K562 (cell line): Measurements from ENCODE around the gene GRIK1. TPM values are rescaled to one million over a fixed set of nuclear protein-coding genes. Genes with fewer than 3 reads are reported as not detected.

Experiments used
- ATAC-seq: fragments of 200-7000 bp; cut with Tn5 transposase; 3 replicates; pipeline ENCODE4 v1.9.1; 2020; ENCODE audit warnings: moderate library complexity
- BruUV-seq: library from RNA; stranded (reverse); fragments of 400-500 nt; replicated peaks from 2 replicates; lab custom pipeline; 2021; lab: Mats Ljungman, UMichigan
- CTCF ChIA-PET: fragments of 300-600 bp; formaldehyde crosslinking; extraction: SDS; loops from one replicate; lab custom pipeline; 2021; ENCODE audit warnings: low intra/inter-chr PET ratio; lab: Yijun Ruan, JAX
- POLR2A ChIA-PET: fragments of 300-600, 350-650 bp; sonication (Branson Sonifier 250); formaldehyde crosslinking; extraction: SDS; loops from one replicate; lab custom pipeline; 2021; ENCODE audit warnings: antibody characterized with exemption, inconsistent platforms; lab: Yijun Ruan, JAX
- DNase-seq, 4 experiments: peaks; one replicate each; pipeline versions ENCODE4 v3.0.0 to v3.0.0-alpha.2; 2011 to 2018; ENCODE audit warnings: low spot score in 3 of 4, mixed read lengths in 3 of 4; ENCODE audit errors: extremely low read depth in 1 of 4
- FAIRE-seq: peaks from 2 replicates; lab custom pipeline; 2011; peaks lifted over from hg19 to GRCh38; lab: Jason Lieb, UNC
- H2AFZ ChIP-seq: 2 replicates; pipeline ENCODE4 v1.6.0; 2011; ENCODE audit warnings: low read depth, low read length, control low read depth, inconsistent platforms
- H3K27ac ChIP-seq: fragments of 200-600 bp; 3 replicates; pipeline ENCODE4 v1.8.0; 2011; ENCODE audit warnings: low read depth, mild to moderate bottlenecking, control low read depth, inconsistent platforms, low read length, moderate library complexity, mixed read lengths; ENCODE audit errors: extremely low read depth
- H3K27me3 ChIP-seq, 2 experiments: fragments of 300-600 bp in 1 of 2; 2 replicates in 1 of 2; 3 replicates in 1 of 2; pipeline versions ENCODE4 v1.6.0 to v1.8.0; 2011; ENCODE audit warnings: inconsistent platforms in 2 of 2, low read length in 2 of 2, mild to moderate bottlenecking in 1 of 2, mixed read lengths in 1 of 2, moderate library complexity in 1 of 2; ENCODE audit not compliant: control insufficient read depth in 2 of 2, insufficient read depth in 2 of 2
- H3K36me3 ChIP-seq: fragments of 300-600 bp; 3 replicates; pipeline ENCODE4 v1.8.0; 2011; ENCODE audit warnings: mild to moderate bottlenecking, low read length, inconsistent platforms; ENCODE audit not compliant: control insufficient read depth, insufficient read depth
- H3K4me1 ChIP-seq, 2 experiments: fragments of 200-600 bp in 1 of 2; replicated peaks in 1 of 2; 2 replicates in 1 of 2; 3 replicates in 1 of 2; pipeline versions ENCODE4 v1.5.1 to v1.8.0; 2011; ENCODE audit warnings: inconsistent platforms in 2 of 2, low read length in 2 of 2, mild to moderate bottlenecking in 1 of 2, mixed read lengths in 1 of 2, moderate library complexity in 1 of 2; ENCODE audit not compliant: control insufficient read depth in 2 of 2, insufficient read depth in 2 of 2
- H3K4me2 ChIP-seq: 2 replicates; pipeline ENCODE4 v1.6.1; 2011; ENCODE audit warnings: low read length, control low read depth, inconsistent platforms, mixed read lengths; ENCODE audit not compliant: insufficient read depth
- H3K4me3 ChIP-seq: fragments of 200-600 bp; sonication (generic), shearing (Covaris generic); 2 replicates; pipeline ENCODE4 v1.5.1; 2016; ENCODE audit warnings: control low read depth, inconsistent platforms
- H3K79me2 ChIP-seq: fragments of 200-600 bp; 3 replicates; pipeline ENCODE4 v1.8.0; 2011; ENCODE audit warnings: low read length, inconsistent platforms; ENCODE audit not compliant: control insufficient read depth, insufficient read depth
- H3K9ac ChIP-seq, 2 experiments: 2 replicates each; pipeline versions ENCODE4 v1.6.0 to v1.6.1; 2011; ENCODE audit warnings: low read depth in 2 of 2, low read length in 2 of 2, control low read depth in 1 of 2, inconsistent platforms in 1 of 2, mild to moderate bottlenecking in 1 of 2, mixed read lengths in 1 of 2; ENCODE audit not compliant: insufficient read depth in 1 of 2
- H3K9me1 ChIP-seq: one replicate; pipeline ENCODE4 v1.6.0; 2011; ENCODE audit warnings: inconsistent platforms, mild to moderate bottlenecking, low read length, moderate library complexity; ENCODE audit not compliant: control insufficient read depth, insufficient read depth
- H3K9me3 ChIP-seq: replicated peaks from 2 replicates; pipeline ENCODE4 v1.5.1; 2011; ENCODE audit warnings: low read depth, low read length, inconsistent platforms; ENCODE audit not compliant: control insufficient read depth, insufficient read depth
- H4K20me1 ChIP-seq: replicated peaks from 2 replicates; pipeline ENCODE4 v1.6.1; 2011; ENCODE audit warnings: low read length, inconsistent platforms, mixed read lengths; ENCODE audit not compliant: control insufficient read depth, insufficient read depth
- ASH1L ChIP-seq: fragments of 450-650 bp; IDR thresholded peaks from 2 replicates; pipeline ENCODE4 v1.6.1; 2018; ENCODE audit warnings: borderline replicate concordance, mild to moderate bottlenecking, low read depth; ENCODE audit not compliant: partially characterized antibody
- CHD2 ChIP-seq: IDR thresholded peaks from 2 replicates; pipeline ENCODE4 v1.6.1; 2011; ENCODE audit warnings: low read depth, low read length
- DNMT1 ChIP-seq: fragments of 450-650 bp; IDR thresholded peaks from 2 replicates; pipeline ENCODE4 v1.6.1; 2016; ENCODE audit warnings: antibody characterized with exemption, mild to moderate bottlenecking
- E2F3 ChIP-seq: fragments of 250-450 bp; sonication (Bioruptor Pico); IDR thresholded peaks from 2 replicates; pipeline ENCODE4 v1.4.0; 2020; ENCODE audit warnings: mild to moderate bottlenecking
- HBP1 ChIP-seq: fragments of 450-650 bp; formaldehyde crosslinking; IDR thresholded peaks from 2 replicates; pipeline ENCODE4 v1.4.0; 2022; ENCODE audit warnings: missing genetic modification characterization
- KDM1A ChIP-seq, 2 experiments: fragments of 450-650 bp; IDR thresholded peaks; 2 replicates each; pipeline ENCODE4 v1.6.1; 2016; ENCODE audit warnings: mild to moderate bottlenecking in 2 of 2
- MAFK ChIP-seq: IDR thresholded peaks from 2 replicates; pipeline ENCODE4 v1.6.1; 2011; ENCODE audit warnings: low read length, improper control_type of control experiment
- NFIC ChIP-seq: fragments of 450-650 bp; IDR thresholded peaks from 2 replicates; pipeline ENCODE4 v1.6.1; 2017; ENCODE audit warnings: mild to moderate bottlenecking, inconsistent platforms
- POLR2AphosphoS5 ChIP-seq: IDR thresholded peaks from 2 replicates; pipeline ENCODE4 v1.6.1; 2011; ENCODE audit warnings: mild to moderate bottlenecking, low read depth, low read length, moderate library complexity; ENCODE audit not compliant: control insufficient read depth, insufficient read depth
- POLR3G ChIP-seq: IDR thresholded peaks from 2 replicates; pipeline ENCODE4 v1.6.1; 2011; ENCODE audit not compliant: insufficient read length, insufficient replicate concordance; ENCODE audit errors: extremely low read depth
- SREBF1 ChIP-seq: fragments of 150-350 bp; IDR thresholded peaks from 2 replicates; pipeline ENCODE4 v1.6.1; 2014; ENCODE audit warnings: antibody characterized with exemption, low read depth, low read length, borderline replicate concordance
- STAT5A ChIP-seq: IDR thresholded peaks from 2 replicates; pipeline ENCODE4 v1.6.1; 2012; ENCODE audit warnings: low read length, inconsistent platforms, borderline replicate concordance
- TRIM28 ChIP-seq: fragments of 450-650 bp; IDR thresholded peaks from 2 replicates; pipeline ENCODE4 v1.6.1; 2017
- ZNF124 ChIP-seq: sonication (generic); formaldehyde crosslinking; IDR thresholded peaks from 2 replicates; pipeline ENCODE4 v1.8.1; 2022; ENCODE audit warnings: missing genetic modification reagents
- ZNF140 ChIP-seq: fragments of 250-450 bp; sonication (Bioruptor Pico); IDR thresholded peaks from 2 replicates; pipeline ENCODE4 v1.8.0; 2021; ENCODE audit warnings: moderate library complexity, mild to moderate bottlenecking, inconsistent platforms
- ZNF384 ChIP-seq: IDR thresholded peaks from 2 replicates; pipeline ENCODE4 v1.6.1; 2012; ENCODE audit warnings: low read depth, low read length, improper control_type of control experiment
- WGBS: fragments of 100-300 bp; shearing (Covaris generic); methylation state at CpG from one replicate; pipeline ENCODE4 v1.1.6; 2016; ENCODE audit warnings: low coverage, mixed read lengths; ENCODE audit not compliant: insufficient coverage; ENCODE audit errors: missing lambda C conversion rate; 5-methylcytosine and 5-hydroxymethylcytosine counted together
- in situ Hi-C: fragments of 300-500 bp; cut with MboI; formaldehyde crosslinking; loops from 4 replicates; pipeline ENCODE4 v1.15.0; 2018; ENCODE audit warnings: inconsistent platforms, mixed read lengths
- intact Hi-C: fragments of 100-400 bp; cut with micrococcal nuclease; formaldehyde crosslinking; loops from 2 replicates; pipeline ENCODE4 v1.14.2; 2022
- polyA plus RNA-seq, 8 experiments: library from polyadenylated mRNA; depleted of rRNA in 4 of 8; stranded (reverse) in 5 of 8; unstranded in 3 of 8; fragments of >200 nt; fragmentation: Nextera tagmentation in 2 of 8; fragmentation: Illumina TruSeq in 1 of 8; extraction: Ambion mirVana in 2 of 8; extraction: Trizol in 1 of 8; gene quantifications; 2 replicates each; pipeline versions ENCODE4 v1.2.1 to v1.2.3, GENCODE V29; 2011 to 2014; ENCODE audit warnings: inconsistent platforms in 1 of 8, missing spikeins in 1 of 8
- total RNA-seq, 7 experiments: library from RNA; depleted of rRNA in 6 of 7; stranded (reverse); fragments of >200 nt in 6 of 7; fragmentation: Illumina TruSeq in 2 of 7; extraction: Trizol in 2 of 7; gene quantifications; 2 replicates each; pipeline versions ENCODE4 v1.2.1 to v1.2.3, GENCODE V29; 2011 to 2021; ENCODE audit warnings: low replicate concordance in 1 of 7
- TF ChIP-seq, protein P1 (sequence below): fragments of 250-450 bp; sonication (Bioruptor Pico); IDR thresholded peaks from 2 replicates; pipeline ENCODE4 v1.6.1; 2021; ENCODE audit warnings: mild to moderate bottlenecking

Gene GRIK1
- total and polyA plus RNA-seq, 9 of the 15 experiments (the other 6 are each of a cell fraction or from before 2014, with no cell fraction given): 0.17 to 2.8 (median 0.53) TPM

DNA sequence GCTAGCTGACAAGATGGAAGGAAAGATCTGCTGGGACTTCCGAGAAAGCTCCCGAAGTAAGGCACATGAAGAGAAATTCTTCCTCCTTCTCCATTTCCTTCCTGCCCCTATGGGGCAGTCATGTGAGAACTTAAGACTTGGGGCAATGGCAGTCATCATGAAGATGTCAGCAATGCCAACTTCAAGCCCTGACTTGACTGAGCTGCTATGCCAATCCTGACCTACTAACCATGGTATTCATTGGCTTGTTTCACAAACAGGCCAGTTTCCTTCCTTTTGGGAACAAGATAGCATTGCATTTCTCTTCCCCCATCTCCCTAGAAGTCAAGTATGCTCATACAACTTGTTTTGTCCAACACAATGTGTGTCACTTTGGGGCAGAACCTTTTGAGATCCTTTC lies 25.5 kb downstream of the GRIK1 start:
- H3K9me1 ChIP-seq: no peaks in the 10 kb centered on the region
- DNase-seq (no peak), ATAC-seq (no peak), FAIRE-seq (no peak)
- no peaks in the 10 kb centered on the region for H3K9me3 ChIP-seq
- no peaks in the 10 kb centered on the region; a peak in 1 of 5 replicates for H3K27me3 ChIP-seq
- H3K9ac ChIP-seq: no peak overlapping the region
- WGBS: 9% methylated on average over 2 of the region's 2 CpGs
- intact Hi-C loops: no loop called here
- H3K79me2 ChIP-seq: no peaks in the 10 kb centered on the region
- H4K20me1 ChIP-seq: no peaks in the 10 kb centered on the region
- TF ChIP-seq POLR2AphosphoS5: no peak
- no peak for TF ChIP-seq ZNF384
- H3K36me3 ChIP-seq: no peaks in the 10 kb centered on the region
- ChIA-PET POLR2A (interaction anchor here (0.6 kb wide), 1 partner anchor 1604 kb away, joined by 3 read pairs; no protein-coding TSS in a partner anchor), CTCF (no interaction called here)
- H3K27ac ChIP-seq: no peak overlapping the region
- no TSS peak for BruUV-seq
- H3K4me1 ChIP-seq: no peaks in the 10 kb centered on the region
- no peak overlapping the region for H3K4me3 ChIP-seq
- no peak overlapping the region for H2AFZ ChIP-seq
- H3K4me2 ChIP-seq: no peak overlapping the region
- in situ Hi-C loops: no loop called here

- ChIA-PET CTCF (no interaction called here), POLR2A (no interaction called here)
- Histone ChIP-seq H3K79me2 (no peaks in the 10 kb centered on the region), H3K27me3 (no peaks in the 10 kb centered on the region; a peak in 1 of 5 replicates), H3K27ac (no peak overlapping the region), H3K4me2 (no peak overlapping the region), H4K20me1 (no peaks in the 10 kb centered on the region), H2AFZ (no peak overlapping the region), H3K9me1 (no peaks in the 10 kb centered on the region), H3K4me3 (no peak overlapping the region), H3K9me3 (no peaks in the 10 kb centered on the region), H3K36me3 (no peaks in the 10 kb centered on the region), H3K4me1 (no peaks in the 10 kb centered on the region; a peak in 1 of 5 replicates)
- FAIRE-seq: no peak
- no peak for DNase-seq
- in situ Hi-C loops (no loop called here), intact Hi-C loops (no loop called here)
- WGBS: 28% methylated on average over 4 of the region's 4 CpGs
- no TSS peak for BruUV-seq
- TF ChIP-seq ZNF124 (CRISPR knock-in tag): no peak
- TF ChIP-seq, protein P1, sequence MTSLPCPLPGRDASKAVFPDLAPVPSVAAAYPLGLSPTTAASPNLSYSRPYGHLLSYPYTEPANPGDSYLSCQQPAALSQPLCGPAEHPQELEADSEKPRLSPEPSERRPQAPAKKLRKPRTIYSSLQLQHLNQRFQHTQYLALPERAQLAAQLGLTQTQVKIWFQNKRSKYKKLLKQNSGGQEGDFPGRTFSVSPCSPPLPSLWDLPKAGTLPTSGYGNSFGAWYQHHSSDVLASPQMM (CRISPR knock-in tag): no peak
- no peak for TF ChIP-seq ASH1L
- no peak for TF ChIP-seq SREBF1
- no peak for TF ChIP-seq STAT5A
- TF ChIP-seq HBP1 (CRISPR knock-in tag): no peak
- no peak for TF ChIP-seq ZNF140 (CRISPR knock-in tag)
- no peak for TF ChIP-seq MAFK
- TF ChIP-seq NFIC: no peak
- no peak for TF ChIP-seq POLR3G
- no peak for TF ChIP-seq TRIM28
- no peak for TF ChIP-seq E2F3 (CRISPR knock-in tag)
- no peak for TF ChIP-seq DNMT1
- no peak for TF ChIP-seq CHD2
- no peak for TF ChIP-seq KDM1A (IDR thresholded peaks at IDR 0.05)
- TF ChIP-seq, all 486 proteins: peak for 0
- no peak for ATAC-seq
- no peak overlapping the region for H3K9ac ChIP-seq
These were observed 30.2 kb downstream of the GRIK1 start for GRCh38 chr21:29909571-29909970.
